ENCODE measurements around the gene SEMA6B. TPM values are rescaled to one million over a fixed set of nuclear protein-coding genes. Genes with fewer than 3 reads are reported as not detected.

Gene SEMA6B
- total and polyA plus RNA-seq, 7 experiments from 2014 or later = 0.22 to 2.4 (median 2.1) TPM; not detected in 2

DNA sequence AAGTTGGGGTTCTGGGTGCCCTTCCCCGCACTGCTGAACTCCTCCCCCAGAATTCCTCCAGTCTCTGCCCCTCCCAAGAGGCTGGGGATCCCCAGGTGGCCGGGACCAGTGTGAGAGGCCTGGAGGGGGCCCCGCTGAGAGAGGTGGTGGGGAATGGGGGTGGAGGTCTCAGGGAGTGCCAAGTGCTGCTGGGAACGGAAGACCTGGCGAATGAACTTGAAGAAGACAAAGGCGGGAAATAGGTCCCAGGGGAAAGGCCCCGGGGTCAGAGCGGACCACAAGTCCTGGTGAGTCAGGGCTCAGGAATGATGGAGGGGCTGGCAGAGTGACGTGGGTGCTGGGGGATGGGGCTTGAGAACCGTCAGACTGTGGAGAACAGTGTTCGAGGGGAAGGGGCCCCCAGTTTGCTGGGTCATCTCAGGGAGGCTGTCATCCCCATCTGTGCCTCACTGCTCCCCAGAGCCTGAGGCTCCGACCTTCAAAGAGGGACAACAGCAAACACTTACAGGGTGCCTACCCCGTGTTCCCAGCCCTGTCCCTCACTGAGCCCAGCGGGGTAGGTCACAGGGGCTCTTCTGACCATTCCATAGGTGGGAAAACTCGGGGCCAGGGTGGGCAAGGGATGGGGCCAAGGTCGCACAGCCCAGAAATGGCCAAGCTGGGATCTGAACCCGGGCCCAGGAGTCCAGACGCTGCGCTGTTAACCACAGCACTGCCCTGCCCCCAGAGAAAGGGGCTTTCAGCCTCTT, 16.0 kb upstream of the SEMA6B start:
- ATAC-seq = peak; percentile 27
- Histone ChIP-seq H3K36me3 (ENCODE audit: control insufficient read depth in 2 of 3, insufficient read depth in 3 of 3, low read length in 3 of 3) (no peaks in the 10 kb centered on the region), H3K4me1 (ENCODE audit: control insufficient read depth in 2 of 2, insufficient read depth in 2 of 2, low read length in 2 of 2) (no peaks in the 10 kb centered on the region), H3K9me3 (ENCODE audit: control insufficient read depth in 2 of 3, low read length in 3 of 3) (no peaks in the 10 kb centered on the region), H3K27ac (ENCODE audit: low read depth, low read length) (no peak overlapping the region), H3K27me3 (ENCODE audit: control insufficient read depth in 2 of 2, insufficient read depth in 2 of 2, low read length in 2 of 2) (no peaks in the 10 kb centered on the region), H3K4me3 (ENCODE audit: low read length) (no peak overlapping the region)
- no peak for DNase-seq
- Mint-ChIP-seq H3K4me1 (peaks cover 0 to 3% (median 0%) of the 10 kb centered on the region in 7 donors), H3K9me3 (peaks cover 0 to 4% (median 0%) of the 10 kb centered on the region in 11 donors), H3K4me3 (no peak overlapping the region), H3K27ac (peak overlapping the region in 1 of 9 donors; percentile 41), H3K27me3 (peaks cover 29 to 52% (median 42%) of the 10 kb centered on the region in 5 donors), H3K36me3 (peaks cover 0 to 6% (median 0%) of the 10 kb centered on the region in 5 donors)
- ChIA-PET POLR2A (no interaction called here), CTCF (interaction anchor here (0.6 to 2.7 kb wide), 5 partner anchors 10 to 61 kb away, joined by 4 to 29 read pairs (median 5); no protein-coding TSS in a partner anchor)
- intact Hi-C loops (cut with micrococcal nuclease) = loop anchor here (1.0 to 5.0 kb wide), 2 partner anchors 61 to 217 kb away; partner anchors contain the start of gene FEM1A (in 2 of the 2)

DNA sequence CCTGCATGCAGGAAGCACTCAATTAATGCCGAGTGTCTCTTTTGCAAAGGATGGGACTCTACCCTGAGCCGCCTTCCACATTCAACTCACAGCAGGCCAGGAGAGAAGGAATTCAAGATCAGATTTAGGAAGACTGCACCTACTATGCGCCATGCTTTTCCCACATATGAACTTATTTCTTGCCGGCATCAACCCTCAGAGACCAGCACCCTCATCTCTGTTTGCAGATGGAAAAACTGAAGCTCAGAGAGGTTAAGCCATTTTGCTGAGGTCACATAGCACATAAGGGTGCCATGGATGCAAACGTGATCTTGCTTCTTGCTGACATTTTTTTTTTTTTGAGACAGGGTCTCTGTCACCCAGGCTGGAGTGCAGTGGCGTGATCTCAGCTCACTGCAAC, 14.2 kb upstream of the SEMA6B start:
- Histone ChIP-seq H3K9me3 (ENCODE audit: control insufficient read depth in 2 of 3, low read length in 3 of 3) (no peaks in the 10 kb centered on the region), H3K36me3 (ENCODE audit: control insufficient read depth in 2 of 3, insufficient read depth in 3 of 3, low read length in 3 of 3) (no peaks in the 10 kb centered on the region), H3K27me3 (ENCODE audit: control insufficient read depth in 2 of 2, insufficient read depth in 2 of 2, low read length in 2 of 2) (no peaks in the 10 kb centered on the region), H3K27ac (ENCODE audit: low read depth, low read length) (no peak overlapping the region), H3K4me1 (ENCODE audit: control insufficient read depth in 2 of 2, insufficient read depth in 2 of 2, low read length in 2 of 2) (no peaks in the 10 kb centered on the region), H3K4me3 (ENCODE audit: low read length) (no peak overlapping the region)
- Mint-ChIP-seq H3K4me3 (no peak overlapping the region), H3K36me3 (peaks cover 0 to under 1% (median 0%) of the 10 kb centered on the region in 5 donors), H3K27ac (no peak overlapping the region), H3K4me1 (peaks cover 0 to 5% (median 0%) of the 10 kb centered on the region in 7 donors), H3K9me3 (peaks cover 0 to 2% (median 0%) of the 10 kb centered on the region in 11 donors), H3K27me3 (peaks cover 13 to 36% (median 26%) of the 10 kb centered on the region in 5 donors)
- ATAC-seq (no peak), DNase-seq (no peak)
- intact Hi-C loops (cut with micrococcal nuclease) = no loop called here
- CTCF ChIA-PET = interaction anchor here (0.6 to 2.4 kb wide), 3 partner anchors 20 to 334 kb away, joined by 3 to 15 read pairs (median 3); no protein-coding TSS in a partner anchor
- POLR2A ChIA-PET = interaction anchor here (0.7 kb wide), 1 partner anchor 204 kb away, joined by 3 read pairs; no protein-coding TSS in a partner anchor

GRCh38 chr19:4571305-4571917, 11.9 kb upstream of the SEMA6B start:
- no peak for DNase-seq
- Histone ChIP-seq H3K4me3 (ENCODE audit: low read length) (no peak overlapping the region), H3K27me3 (ENCODE audit: control insufficient read depth in 2 of 2, insufficient read depth in 2 of 2, low read length in 2 of 2) (no peaks in the 10 kb centered on the region), H3K4me1 (ENCODE audit: control insufficient read depth in 2 of 2, insufficient read depth in 2 of 2, low read length in 2 of 2) (no peaks in the 10 kb centered on the region), H3K9me3 (ENCODE audit: control insufficient read depth in 2 of 3, low read length in 3 of 3) (no peaks in the 10 kb centered on the region), H3K36me3 (ENCODE audit: control insufficient read depth in 2 of 3, insufficient read depth in 3 of 3, low read length in 3 of 3) (no peaks in the 10 kb centered on the region), H3K27ac (ENCODE audit: low read depth, low read length) (no peak overlapping the region)
- peaks cover 7 to 37% (median 15%) of the 10 kb centered on the region in 5 donors for H3K27me3 Mint-ChIP-seq
- ChIA-PET POLR2A (no interaction called here), CTCF (interaction anchor here (1.1 to 5.5 kb wide), 2 partner anchors 14 to 65 kb away, joined by 3 to 40 read pairs; no protein-coding TSS in a partner anchor)
- H3K9me3 Mint-ChIP-seq = peaks cover 0 to 1% (median 0%) of the 10 kb centered on the region in 11 donors
- no peak for ATAC-seq
- H3K4me3 Mint-ChIP-seq = no peak overlapping the region
- no peak overlapping the region for H3K27ac Mint-ChIP-seq
- peaks cover 0 to 5% (median 0%) of the 10 kb centered on the region in 7 donors for H3K4me1 Mint-ChIP-seq
- intact Hi-C loops (cut with micrococcal nuclease) = no loop called here
- no peaks in the 10 kb centered on the region for H3K36me3 Mint-ChIP-seq

DNA sequence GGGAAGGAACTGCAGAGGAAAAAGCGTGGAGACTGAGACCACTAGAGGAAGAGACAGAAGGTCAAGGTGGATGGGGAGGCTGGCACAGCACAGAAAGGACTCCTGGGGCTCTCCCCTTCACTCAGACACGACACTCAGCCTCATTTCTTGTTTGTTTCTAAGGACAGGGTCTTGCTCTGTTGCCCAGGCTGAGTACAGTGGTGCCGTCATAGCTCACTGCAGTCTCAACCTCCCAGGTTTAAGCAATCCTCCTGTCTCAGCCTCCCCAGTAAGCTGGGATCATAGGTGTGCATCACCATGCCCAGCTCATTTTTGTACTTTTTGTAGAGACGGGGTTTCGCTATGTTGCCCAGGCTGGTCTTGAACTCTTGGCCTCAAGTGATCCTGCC, 11.4 kb upstream of the SEMA6B start:
- Mint-ChIP-seq H3K27ac (no peak overlapping the region), H3K27me3 (peaks cover 2 to 32% (median 10%) of the 10 kb centered on the region in 5 donors), H3K4me3 (no peak overlapping the region), H3K4me1 (peaks cover 0 to 2% (median 0%) of the 10 kb centered on the region in 7 donors), H3K36me3 (no peaks in the 10 kb centered on the region), H3K9me3 (peaks cover 0 to 1% (median 0%) of the 10 kb centered on the region in 11 donors)
- Histone ChIP-seq H3K9me3 (ENCODE audit: control insufficient read depth in 2 of 3, low read length in 3 of 3) (no peaks in the 10 kb centered on the region), H3K27ac (ENCODE audit: low read depth, low read length) (no peak overlapping the region), H3K4me1 (ENCODE audit: control insufficient read depth in 2 of 2, insufficient read depth in 2 of 2, low read length in 2 of 2) (no peaks in the 10 kb centered on the region), H3K36me3 (ENCODE audit: control insufficient read depth in 2 of 3, insufficient read depth in 3 of 3, low read length in 3 of 3) (no peaks in the 10 kb centered on the region), H3K4me3 (ENCODE audit: low read length) (no peak overlapping the region), H3K27me3 (ENCODE audit: control insufficient read depth in 2 of 2, insufficient read depth in 2 of 2, low read length in 2 of 2) (no peaks in the 10 kb centered on the region)
- no peak for ATAC-seq
- ChIA-PET POLR2A (no interaction called here), CTCF (interaction anchor here (0.6 to 5.5 kb wide), 3 partner anchors 14 to 1279 kb away, joined by 3 to 40 read pairs (median 3); no protein-coding TSS in a partner anchor)
- no peak for DNase-seq
- intact Hi-C loops (cut with micrococcal nuclease) = no loop called here

DNA sequence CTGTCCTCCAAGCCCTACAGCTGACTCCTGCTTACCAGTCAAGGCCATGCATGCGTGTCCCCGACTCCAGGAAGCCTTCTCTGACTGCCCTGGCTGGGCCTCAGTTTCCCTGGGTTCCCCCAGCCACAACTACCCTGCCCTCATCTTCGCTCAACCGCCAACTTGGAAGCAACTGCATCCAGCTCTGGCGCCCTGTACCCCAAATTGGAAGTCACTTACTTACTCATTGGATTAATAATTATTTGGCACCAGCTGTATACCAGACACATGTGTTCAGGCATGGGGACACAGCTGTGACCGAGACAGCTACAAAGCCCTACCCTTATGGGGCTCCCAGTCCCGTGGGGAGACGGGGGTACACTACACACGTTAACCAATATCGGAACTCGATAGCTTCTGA, 10.9 kb upstream of the SEMA6B start:
- Histone ChIP-seq H3K27ac (ENCODE audit: low read depth, low read length) (no peak overlapping the region), H3K4me3 (ENCODE audit: low read length) (no peak overlapping the region), H3K27me3 (ENCODE audit: control insufficient read depth in 2 of 2, insufficient read depth in 2 of 2, low read length in 2 of 2) (no peaks in the 10 kb centered on the region), H3K9me3 (ENCODE audit: control insufficient read depth in 2 of 3, low read length in 3 of 3) (no peaks in the 10 kb centered on the region), H3K4me1 (ENCODE audit: control insufficient read depth in 2 of 2, insufficient read depth in 2 of 2, low read length in 2 of 2) (no peaks in the 10 kb centered on the region), H3K36me3 (ENCODE audit: control insufficient read depth in 2 of 3, insufficient read depth in 3 of 3, low read length in 3 of 3) (no peaks in the 10 kb centered on the region)
- Mint-ChIP-seq H3K4me3 (no peak overlapping the region), H3K27ac (no peak overlapping the region), H3K9me3 (peaks cover 0 to 1% (median 0%) of the 10 kb centered on the region in 11 donors), H3K27me3 (peaks cover 0 to 27% (median 7%) of the 10 kb centered on the region in 5 donors), H3K4me1 (peaks cover 0 to 2% (median 0%) of the 10 kb centered on the region in 7 donors), H3K36me3 (no peaks in the 10 kb centered on the region)
- ATAC-seq = no peak
- intact Hi-C loops (cut with micrococcal nuclease) = no loop called here
- ChIA-PET CTCF (interaction anchor here (0.6 to 5.5 kb wide), 3 partner anchors 13 to 1278 kb away, joined by 3 to 40 read pairs (median 3); no protein-coding TSS in a partner anchor), POLR2A (no interaction called here)
- no peak for DNase-seq

GRCh38 chr19:4568886-4569285, 9.4 kb upstream of the SEMA6B start:
- CTCF ChIA-PET = interaction anchor here (0.6 to 5.5 kb wide), 5 partner anchors 44 to 235 kb away, joined by 3 to 40 read pairs (median 3); no protein-coding TSS in a partner anchor
- ATAC-seq (no peak), DNase-seq (no peak)
- intact Hi-C loops (cut with micrococcal nuclease) = no loop called here
- H3K27me3 Mint-ChIP-seq = peaks cover 0 to 15% (median 0%) of the 10 kb centered on the region in 5 donors
- Histone ChIP-seq H3K4me3 (ENCODE audit: low read length) (no peak overlapping the region), H3K27ac (ENCODE audit: low read depth, low read length) (no peak overlapping the region), H3K27me3 (ENCODE audit: control insufficient read depth in 2 of 2, insufficient read depth in 2 of 2, low read length in 2 of 2) (no peaks in the 10 kb centered on the region), H3K9me3 (ENCODE audit: control insufficient read depth in 2 of 3, low read length in 3 of 3) (no peaks in the 10 kb centered on the region), H3K36me3 (ENCODE audit: control insufficient read depth in 2 of 3, insufficient read depth in 3 of 3, low read length in 3 of 3) (no peaks in the 10 kb centered on the region), H3K4me1 (ENCODE audit: control insufficient read depth in 2 of 2, insufficient read depth in 2 of 2, low read length in 2 of 2) (no peaks in the 10 kb centered on the region)
- POLR2A ChIA-PET = interaction anchor here (0.6 kb wide), 2 partner anchors 59 to 104 kb away, joined by 3 read pairs; no protein-coding TSS in a partner anchor
- no peaks in the 10 kb centered on the region for H3K36me3 Mint-ChIP-seq
- peaks cover 0 to 2% (median 0%) of the 10 kb centered on the region in 7 donors for H3K4me1 Mint-ChIP-seq
- no peak overlapping the region for H3K27ac Mint-ChIP-seq
- no peak overlapping the region for H3K4me3 Mint-ChIP-seq
- H3K9me3 Mint-ChIP-seq = peaks cover 0 to 1% (median 0%) of the 10 kb centered on the region in 11 donors

Measured in naive thymus-derived CD4-positive, alpha-beta T cell (primary cell).